ENCODE results near the gene NUPR1.

DNA sequence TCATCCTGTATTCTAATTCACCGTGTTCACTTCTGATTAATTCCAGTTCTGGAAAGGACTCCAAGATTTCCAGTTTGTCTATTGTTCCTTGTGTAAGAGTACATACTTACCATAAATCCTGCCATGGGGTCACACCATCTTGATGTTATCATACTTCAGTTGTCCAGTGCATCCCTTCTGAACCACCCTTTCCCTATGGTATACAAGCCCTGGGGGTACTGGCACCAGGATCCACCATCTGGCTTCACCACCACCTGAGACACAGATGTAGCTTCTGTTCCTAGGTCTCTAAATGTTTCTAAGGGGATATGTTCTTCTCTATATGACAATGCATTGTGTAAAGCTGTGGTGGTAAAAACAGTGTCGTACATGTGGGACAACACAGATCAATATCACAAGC, 36.2 kb upstream of the NUPR1 start:
- TF ChIP-seq, protein P1, sequence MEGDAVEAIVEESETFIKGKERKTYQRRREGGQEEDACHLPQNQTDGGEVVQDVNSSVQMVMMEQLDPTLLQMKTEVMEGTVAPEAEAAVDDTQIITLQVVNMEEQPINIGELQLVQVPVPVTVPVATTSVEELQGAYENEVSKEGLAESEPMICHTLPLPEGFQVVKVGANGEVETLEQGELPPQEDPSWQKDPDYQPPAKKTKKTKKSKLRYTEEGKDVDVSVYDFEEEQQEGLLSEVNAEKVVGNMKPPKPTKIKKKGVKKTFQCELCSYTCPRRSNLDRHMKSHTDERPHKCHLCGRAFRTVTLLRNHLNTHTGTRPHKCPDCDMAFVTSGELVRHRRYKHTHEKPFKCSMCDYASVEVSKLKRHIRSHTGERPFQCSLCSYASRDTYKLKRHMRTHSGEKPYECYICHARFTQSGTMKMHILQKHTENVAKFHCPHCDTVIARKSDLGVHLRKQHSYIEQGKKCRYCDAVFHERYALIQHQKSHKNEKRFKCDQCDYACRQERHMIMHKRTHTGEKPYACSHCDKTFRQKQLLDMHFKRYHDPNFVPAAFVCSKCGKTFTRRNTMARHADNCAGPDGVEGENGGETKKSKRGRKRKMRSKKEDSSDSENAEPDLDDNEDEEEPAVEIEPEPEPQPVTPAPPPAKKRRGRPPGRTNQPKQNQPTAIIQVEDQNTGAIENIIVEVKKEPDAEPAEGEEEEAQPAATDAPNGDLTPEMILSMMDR (IDR thresholded peaks at IDR 0.05) = no peak
- no peak for TF ChIP-seq POLR2AphosphoS5 (IDR thresholded peaks at IDR 0.05; ENCODE audit: insufficient read depth in 1 of 2, low read depth in 1 of 2)

All from vagina (tissue), 2 donors.